GM12873 (cell line): ENCODE results near the gene CISD2.

Source experiments
- TF ChIP-seq, protein P1 (sequence below): IDR thresholded peaks from 2 replicates; pipeline ENCODE4 v1.5.1; 2012; ENCODE audit warnings: low read depth, mild to moderate bottlenecking, moderate library complexity, low read length, control low read depth; ENCODE audit not compliant: insufficient read depth; ENCODE audit errors: missing control alignments

Gene CISD2, protein sequence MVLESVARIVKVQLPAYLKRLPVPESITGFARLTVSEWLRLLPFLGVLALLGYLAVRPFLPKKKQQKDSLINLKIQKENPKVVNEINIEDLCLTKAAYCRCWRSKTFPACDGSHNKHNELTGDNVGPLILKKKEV

DNA sequence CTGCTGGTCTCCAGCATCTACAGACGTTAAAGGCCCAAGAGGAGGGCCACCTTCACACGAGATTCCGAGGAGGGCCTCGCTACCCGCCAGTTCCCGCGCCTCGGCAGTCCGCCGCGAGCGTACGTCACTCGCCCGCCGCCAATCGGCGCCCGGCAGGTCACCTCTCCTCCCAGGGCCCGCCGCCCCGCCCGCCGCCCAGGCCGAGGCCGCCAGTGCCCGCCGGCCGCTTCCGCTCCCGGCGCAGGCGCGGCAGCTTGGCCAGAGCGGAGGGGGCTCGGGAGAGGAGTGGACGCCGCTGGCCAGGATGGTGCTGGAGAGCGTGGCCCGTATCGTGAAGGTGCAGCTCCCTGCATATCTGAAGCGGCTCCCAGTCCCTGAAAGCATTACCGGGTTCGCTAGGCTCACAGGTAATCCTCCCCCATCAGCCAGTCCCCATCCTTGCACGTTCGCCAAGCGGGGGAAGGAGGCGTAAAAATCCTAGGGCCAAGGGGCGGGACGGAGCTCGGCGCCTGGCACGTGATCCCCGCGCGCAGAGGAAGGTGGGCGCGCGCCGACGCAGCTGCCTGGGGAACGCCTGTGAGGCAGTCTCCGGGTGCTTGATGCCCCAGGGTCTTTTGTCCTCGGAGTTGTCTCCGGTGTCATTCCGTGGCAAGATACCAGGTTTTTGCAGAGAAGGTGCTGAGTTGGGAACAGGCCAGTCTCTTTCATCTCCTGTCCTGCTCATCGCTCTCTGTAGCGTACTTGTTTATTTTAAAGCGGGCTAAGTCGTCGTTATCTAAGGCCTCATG, at the start of gene CISD2:
Gene CISD2 (plus strand): TSS at position 212 of the 788 bp plus-strand sequence. CDS start 93 bp downstream, at position 305.
- TF ChIP-seq, protein P1, sequence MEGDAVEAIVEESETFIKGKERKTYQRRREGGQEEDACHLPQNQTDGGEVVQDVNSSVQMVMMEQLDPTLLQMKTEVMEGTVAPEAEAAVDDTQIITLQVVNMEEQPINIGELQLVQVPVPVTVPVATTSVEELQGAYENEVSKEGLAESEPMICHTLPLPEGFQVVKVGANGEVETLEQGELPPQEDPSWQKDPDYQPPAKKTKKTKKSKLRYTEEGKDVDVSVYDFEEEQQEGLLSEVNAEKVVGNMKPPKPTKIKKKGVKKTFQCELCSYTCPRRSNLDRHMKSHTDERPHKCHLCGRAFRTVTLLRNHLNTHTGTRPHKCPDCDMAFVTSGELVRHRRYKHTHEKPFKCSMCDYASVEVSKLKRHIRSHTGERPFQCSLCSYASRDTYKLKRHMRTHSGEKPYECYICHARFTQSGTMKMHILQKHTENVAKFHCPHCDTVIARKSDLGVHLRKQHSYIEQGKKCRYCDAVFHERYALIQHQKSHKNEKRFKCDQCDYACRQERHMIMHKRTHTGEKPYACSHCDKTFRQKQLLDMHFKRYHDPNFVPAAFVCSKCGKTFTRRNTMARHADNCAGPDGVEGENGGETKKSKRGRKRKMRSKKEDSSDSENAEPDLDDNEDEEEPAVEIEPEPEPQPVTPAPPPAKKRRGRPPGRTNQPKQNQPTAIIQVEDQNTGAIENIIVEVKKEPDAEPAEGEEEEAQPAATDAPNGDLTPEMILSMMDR: no peak

DNA sequence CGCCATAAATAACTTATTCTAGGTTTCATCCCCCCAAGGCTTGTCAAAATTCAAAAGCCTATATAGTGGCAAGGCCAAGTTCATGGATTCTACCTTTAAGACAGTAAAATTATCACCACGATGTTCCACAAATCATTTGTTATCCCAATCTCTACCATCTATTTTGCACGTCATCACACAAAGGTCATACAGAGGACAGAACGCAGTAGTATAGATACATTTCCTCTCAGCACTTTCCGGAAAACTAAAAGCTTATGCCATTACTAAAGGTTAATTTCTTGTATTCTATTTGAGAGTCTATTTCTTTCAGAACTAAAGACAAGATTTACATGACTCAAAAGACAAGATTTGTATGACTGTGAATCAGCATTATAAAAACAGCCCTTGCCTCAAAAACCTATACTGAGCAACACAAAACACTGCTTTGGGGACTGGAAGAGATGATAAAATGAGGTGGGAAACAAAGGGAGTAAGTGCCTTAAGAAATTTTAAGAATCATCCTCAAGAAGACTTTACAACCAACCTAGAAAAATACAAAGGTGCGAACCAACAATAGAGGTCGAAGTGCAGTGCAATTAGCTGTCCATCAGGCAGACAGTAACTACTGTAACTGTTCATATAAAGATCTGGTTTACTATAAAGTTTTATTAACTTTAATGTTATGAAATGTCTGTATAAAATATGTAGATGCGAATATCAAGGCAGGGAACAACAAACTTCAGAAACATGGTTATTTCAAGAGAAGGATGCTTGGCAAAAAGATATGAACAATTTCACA, 49.0 kb upstream of the CISD2 start:
- TF ChIP-seq, protein P1: no peak

DNA sequence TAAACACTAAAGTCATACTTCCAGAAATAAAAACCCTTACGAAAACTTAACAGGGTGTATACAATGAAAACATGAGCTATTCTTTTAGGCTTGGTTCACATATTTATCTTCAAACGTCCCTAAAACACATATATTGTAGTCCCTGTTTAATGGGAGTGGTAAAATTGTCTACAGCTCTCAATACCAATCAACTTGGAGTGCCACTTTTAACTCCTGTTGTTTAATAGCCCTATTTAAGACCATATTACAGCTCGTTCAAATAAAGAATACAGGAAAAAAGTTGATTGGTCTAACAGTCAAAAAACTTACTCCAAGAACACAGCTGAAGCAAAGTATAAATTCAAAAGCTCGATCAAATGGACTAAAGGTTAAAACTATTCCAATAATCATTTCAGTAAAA, 45.3 kb upstream of the CISD2 start:
- TF ChIP-seq, protein P1: no peak

DNA sequence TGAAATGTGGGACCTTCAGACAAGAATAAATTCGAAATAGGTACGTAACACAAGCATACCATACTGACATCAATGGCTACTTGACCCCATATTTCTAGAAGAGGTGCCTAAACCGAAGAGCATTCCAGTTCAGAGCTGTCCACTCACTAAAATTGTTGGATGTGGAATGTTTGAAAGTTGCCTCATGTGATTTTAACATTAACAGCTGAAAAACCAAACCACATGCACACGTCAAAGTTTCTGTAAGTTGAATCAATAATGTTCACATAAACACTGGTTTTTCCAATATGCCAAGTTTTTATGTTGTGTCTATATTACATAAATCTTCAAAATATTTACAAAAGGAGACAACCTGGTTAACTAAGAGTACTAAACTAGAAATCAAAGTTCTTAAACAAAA, 44.9 kb upstream of the CISD2 start:
- TF ChIP-seq, protein P1: no peak

DNA sequence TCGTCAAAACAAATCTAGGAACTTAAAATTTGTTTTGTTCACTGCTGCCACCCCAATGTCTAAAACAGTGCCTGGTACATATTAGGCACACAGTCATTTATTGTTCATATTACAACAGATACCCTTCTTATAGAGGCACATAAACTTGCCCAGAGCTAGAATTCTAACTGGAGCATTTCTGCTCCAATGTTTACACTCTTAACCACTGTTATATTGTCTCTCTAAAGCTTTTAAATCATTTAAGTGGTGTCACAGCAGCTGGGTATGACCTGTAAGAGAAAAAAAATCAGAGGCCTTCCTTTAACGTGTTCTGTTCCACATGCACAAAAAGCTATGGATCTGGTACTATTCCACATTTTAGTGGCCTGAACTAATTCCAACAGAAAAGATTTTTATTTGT, 44.4 kb upstream of the CISD2 start:
- TF ChIP-seq, protein P1: no peak

DNA sequence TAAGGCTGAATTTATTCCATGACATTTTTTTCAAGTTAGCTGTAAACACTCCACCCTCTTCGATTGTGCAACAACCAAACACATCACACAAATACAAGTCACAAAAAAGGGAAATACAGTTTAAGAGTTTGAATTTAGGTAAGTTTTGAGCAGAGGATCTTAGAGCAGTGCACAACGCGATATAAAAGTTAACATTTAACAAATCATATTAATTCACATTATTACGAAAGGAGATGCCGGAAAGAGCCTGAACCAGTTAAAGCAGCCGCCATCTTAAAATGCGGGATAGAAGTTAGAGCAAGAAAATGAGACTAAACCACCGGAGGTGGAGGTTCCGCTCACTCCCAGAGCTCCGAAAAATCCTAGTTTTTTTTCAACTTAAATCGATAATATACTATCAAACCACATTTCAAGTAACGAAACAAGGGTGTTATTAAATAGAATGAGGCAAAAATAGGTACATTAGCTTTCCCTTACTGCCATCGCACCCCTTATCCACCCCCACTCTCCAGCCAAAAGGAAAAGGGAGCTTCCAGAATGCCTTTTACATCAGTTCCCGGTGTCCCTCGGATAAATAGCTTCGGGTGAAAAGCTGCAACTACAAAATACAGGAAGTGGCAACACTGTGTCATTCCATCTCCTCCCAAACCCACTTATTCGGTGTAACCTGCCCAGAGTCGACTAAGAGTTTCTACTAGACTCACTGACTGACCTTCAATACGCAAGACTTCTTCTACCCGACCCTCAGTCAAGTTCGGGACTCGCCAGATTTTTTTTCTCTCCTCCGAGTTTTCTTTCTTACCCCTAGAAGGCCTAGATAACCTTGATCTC, 43.3 kb upstream of the CISD2 start:
- TF ChIP-seq, protein P1: no peak
